Ascending aorta (tissue), 2 donors: ENCODE measurements around the gene LCE1E. TPM values are rescaled to one million over a fixed set of nuclear protein-coding genes. Genes with fewer than 3 reads are reported as not detected.

ENCODE experiments used
- DNase-seq, 2 donors: peaks; one replicate each; pipeline ENCODE4 v3.0.0-alpha.2; 2019; ENCODE audit warnings: low spot score in 2 of 2
- H3K27ac ChIP-seq, 2 donors: fragments of 200-600 bp; sonication (generic); one replicate each; pipeline ENCODE4 v1.5.1; 2016 to 2017; ENCODE audit warnings: mild to moderate bottlenecking in 1 of 2
- H3K27me3 ChIP-seq: fragments of 200-600 bp; sonication (generic); one replicate; pipeline ENCODE4 v1.5.1; 2017
- H3K36me3 ChIP-seq, 2 donors: fragments of 200-600 bp; sonication (generic); one replicate each; pipeline ENCODE4 v1.5.1; 2016
- H3K4me1 ChIP-seq, 2 donors: fragments of 200-600 bp; sonication (generic); one replicate each; pipeline ENCODE4 v1.5.1; 2016 to 2017; ENCODE audit warnings: mild to moderate bottlenecking in 1 of 2
- H3K4me3 ChIP-seq, 2 donors: fragments of 200-600 bp; sonication (generic); one replicate each; pipeline ENCODE4 v1.5.1; 2016 to 2017; ENCODE audit warnings: mild to moderate bottlenecking in 1 of 2
- H3K9me3 ChIP-seq, 2 donors: fragments of 200-600 bp; sonication (generic); one replicate each; pipeline ENCODE4 v1.5.1; 2016
- CTCF ChIP-seq, 3 experiments: fragments of 200-600 bp in 2 of 3; fragments of 450-650 bp in 1 of 3; sonication (generic) in 2 of 3; IDR thresholded peaks; one replicate each; pipeline ENCODE4 v1.5.1; 2016 to 2019; ENCODE audit warnings: antibody characterized with exemption in 3 of 3, mild to moderate bottlenecking in 1 of 3, moderate library complexity in 1 of 3
- intact Hi-C: fragments of 100-400 bp; cut with DNase I; formaldehyde crosslinking; loops from one replicate; pipeline ENCODE4 v1.15.1; 2023
- total RNA-seq: library from RNA; depleted of rRNA; stranded (reverse); fragments of >200 nt; gene quantifications from one replicate; pipeline ENCODE4 v1.1.0, GENCODE V29; 2016

The LCE1E gene
- total RNA-seq, 1 donor from 2014 or later: not detected

- H3K36me3 ChIP-seq: no peaks in the 10 kb centered on the region
- DNase-seq: no peak
- intact Hi-C loops: no loop called here
- TF ChIP-seq CTCF (IDR thresholded peaks at IDR 0.05): no peak
- no peaks in the 10 kb centered on the region for H3K4me1 ChIP-seq
- H3K4me3 ChIP-seq: no peak within 1 kb of the TSS
- no peaks in the 10 kb centered on the region for H3K27me3 ChIP-seq
- no peaks in the 10 kb centered on the region for H3K9me3 ChIP-seq
- H3K27ac ChIP-seq: no peak within 1 kb of the TSS
Measured at GRCh38 chr1:152757747-152758146, 28.3 kb upstream of the LCE1E start, which contains the start of gene KPRP. Gene KPRP (plus strand): TSS chr1:152758025. CDS start chr1:152759589, 1,564 bp downstream.

- DNase-seq: no peak
- intact Hi-C loops: no loop called here
- Histone ChIP-seq H3K27ac (no peak overlapping the region), H3K36me3 (no peaks in the 10 kb centered on the region), H3K4me3 (no peak overlapping the region), H3K4me1 (no peaks in the 10 kb centered on the region), H3K27me3 (no peaks in the 10 kb centered on the region), H3K9me3 (no peaks in the 10 kb centered on the region)
- TF ChIP-seq CTCF (IDR thresholded peaks at IDR 0.05): no peak
Measured at GRCh38 chr1:152758636-152759035, 27.4 kb upstream of the LCE1E start.

GRCh38 chr1:152759453-152760173, 26.4 kb upstream of the LCE1E start:
- H3K27ac ChIP-seq: no peak overlapping the region
- H3K4me3 ChIP-seq: no peak overlapping the region
- no peak for TF ChIP-seq CTCF (IDR thresholded peaks at IDR 0.05)
- intact Hi-C loops: no loop called here
- H3K4me1 ChIP-seq: no peaks in the 10 kb centered on the region
- DNase-seq: no peak
- no peaks in the 10 kb centered on the region for H3K36me3 ChIP-seq
- no peaks in the 10 kb centered on the region for H3K27me3 ChIP-seq
- H3K9me3 ChIP-seq: no peaks in the 10 kb centered on the region

- no peak overlapping the region for H3K4me3 ChIP-seq
- DNase-seq: no peak
- no peaks in the 10 kb centered on the region for H3K9me3 ChIP-seq
- no peak overlapping the region for H3K27ac ChIP-seq
- intact Hi-C loops: no loop called here
- TF ChIP-seq CTCF (IDR thresholded peaks at IDR 0.05): no peak
- no peaks in the 10 kb centered on the region for H3K4me1 ChIP-seq
- no peaks in the 10 kb centered on the region for H3K36me3 ChIP-seq
- H3K27me3 ChIP-seq: no peaks in the 10 kb centered on the region
Measured at GRCh38 chr1:152760551-152761190, 25.4 kb upstream of the LCE1E start.

- Histone ChIP-seq H3K4me1 (no peaks in the 10 kb centered on the region), H3K36me3 (no peaks in the 10 kb centered on the region), H3K4me3 (no peak overlapping the region), H3K27ac (no peak overlapping the region), H3K27me3 (no peaks in the 10 kb centered on the region), H3K9me3 (no peaks in the 10 kb centered on the region)
- TF ChIP-seq CTCF (IDR thresholded peaks at IDR 0.05): no peak
- no peak for DNase-seq
- intact Hi-C loops: no loop called here
Measured at GRCh38 chr1:152761609-152762213, 24.3 kb upstream of the LCE1E start.
